ENCODE results near the gene NXPH1. TPM values are rescaled to one million over a fixed set of nuclear protein-coding genes. Genes with fewer than 3 reads are reported as not detected.

NXPH1 gene
- total RNA-seq, 4 donors from 2014 or later = not detected

- no peaks in the 10 kb centered on the region for H3K27me3 ChIP-seq
- H3K27ac ChIP-seq = no peak overlapping the region
- intact Hi-C loops (cut with DNase I; ENCODE audit: low total_unique reads) = no loop called here
- in situ Hi-C loops (cut with MboI; ENCODE audit: low sequenced_read_pairs in 4 of 4) = no loop called here
- no peak for TF ChIP-seq CTCF (IDR thresholded peaks at IDR 0.05 in 4 of 5, conservative IDR thresholded peaks at IDR 0.05 in 1 of 5)
- TF ChIP-seq POLR2A (IDR thresholded peaks at IDR 0.05) = no peak
- no peaks in the 10 kb centered on the region for H3K9me3 ChIP-seq
- ATAC-seq (no peak), DNase-seq (no peak)
- no peak overlapping the region for H3K4me3 ChIP-seq
- H3K36me3 ChIP-seq = no peaks in the 10 kb centered on the region
- H3K4me1 ChIP-seq = no peaks in the 10 kb centered on the region
Measured at GRCh38 chr7:8388257-8388625, 45.2 kb upstream of the NXPH1 start.

- in situ Hi-C loops (cut with MboI; ENCODE audit: low sequenced_read_pairs in 4 of 4) = no loop called here
- TF ChIP-seq POLR2A (IDR thresholded peaks at IDR 0.05) (no peak), CTCF (IDR thresholded peaks at IDR 0.05 in 4 of 5, conservative IDR thresholded peaks at IDR 0.05 in 1 of 5) (no peak)
Measured at GRCh38 chr7:8389593-8390261, 43.7 kb upstream of the NXPH1 start.

GRCh38 chr7:8390262-8390626 is 43.2 kb upstream of the NXPH1 start:
- Histone ChIP-seq H3K9me3 (no peaks in the 10 kb centered on the region), H3K4me3 (no peak overlapping the region), H3K27me3 (no peaks in the 10 kb centered on the region), H3K36me3 (no peaks in the 10 kb centered on the region), H3K27ac (no peak overlapping the region), H3K4me1 (no peaks in the 10 kb centered on the region)
- intact Hi-C loops (cut with DNase I; ENCODE audit: low total_unique reads) (no loop called here), in situ Hi-C loops (cut with MboI; ENCODE audit: low sequenced_read_pairs in 4 of 4) (no loop called here)
- TF ChIP-seq POLR2A (IDR thresholded peaks at IDR 0.05) = no peak
- no peak for TF ChIP-seq CTCF (IDR thresholded peaks at IDR 0.05 in 4 of 5, conservative IDR thresholded peaks at IDR 0.05 in 1 of 5)
- no peak for DNase-seq
- no peak for ATAC-seq

More at GRCh38 chr7:8389593-8390261, 43.7 kb upstream of the NXPH1 start:
- H3K4me1 ChIP-seq = no peaks in the 10 kb centered on the region
- intact Hi-C loops (cut with DNase I; ENCODE audit: low total_unique reads) = no loop called here
- no peak overlapping the region for H3K4me3 ChIP-seq
- no peaks in the 10 kb centered on the region for H3K36me3 ChIP-seq
- DNase-seq (no peak), ATAC-seq (no peak)
- H3K27me3 ChIP-seq = no peaks in the 10 kb centered on the region
- no peak overlapping the region for H3K27ac ChIP-seq
- no peaks in the 10 kb centered on the region for H3K9me3 ChIP-seq

GRCh38 chr7:8391353-8392062 is 41.9 kb upstream of the NXPH1 start:
- H3K27ac ChIP-seq = no peak overlapping the region
- no peaks in the 10 kb centered on the region for H3K36me3 ChIP-seq
- no peaks in the 10 kb centered on the region for H3K27me3 ChIP-seq
- in situ Hi-C loops (cut with MboI; ENCODE audit: low sequenced_read_pairs in 4 of 4) = no loop called here
- TF ChIP-seq CTCF (IDR thresholded peaks at IDR 0.05 in 4 of 5, conservative IDR thresholded peaks at IDR 0.05 in 1 of 5) (no peak), POLR2A (IDR thresholded peaks at IDR 0.05) (no peak)
- intact Hi-C loops (cut with DNase I; ENCODE audit: low total_unique reads) = no loop called here
- ATAC-seq = no peak
- H3K9me3 ChIP-seq = no peaks in the 10 kb centered on the region
- DNase-seq = no peak
- no peaks in the 10 kb centered on the region for H3K4me1 ChIP-seq
- no peak overlapping the region for H3K4me3 ChIP-seq
